Panc1 (cell line): ENCODE results near the gene SLC2A4RG.

ENCODE experiments used
- POLR2AphosphoS5 ChIP-seq: IDR thresholded peaks from 2 replicates; pipeline ENCODE4 v1.6.1; 2012; ENCODE audit warnings: mild to moderate bottlenecking, low read depth, low read length, moderate library complexity
- TF ChIP-seq, protein P1 (sequence below): fragments of 450-650 bp; IDR thresholded peaks from 2 replicates; pipeline ENCODE4 v1.5.1; 2017; ENCODE audit warnings: mild to moderate bottlenecking

DNA sequence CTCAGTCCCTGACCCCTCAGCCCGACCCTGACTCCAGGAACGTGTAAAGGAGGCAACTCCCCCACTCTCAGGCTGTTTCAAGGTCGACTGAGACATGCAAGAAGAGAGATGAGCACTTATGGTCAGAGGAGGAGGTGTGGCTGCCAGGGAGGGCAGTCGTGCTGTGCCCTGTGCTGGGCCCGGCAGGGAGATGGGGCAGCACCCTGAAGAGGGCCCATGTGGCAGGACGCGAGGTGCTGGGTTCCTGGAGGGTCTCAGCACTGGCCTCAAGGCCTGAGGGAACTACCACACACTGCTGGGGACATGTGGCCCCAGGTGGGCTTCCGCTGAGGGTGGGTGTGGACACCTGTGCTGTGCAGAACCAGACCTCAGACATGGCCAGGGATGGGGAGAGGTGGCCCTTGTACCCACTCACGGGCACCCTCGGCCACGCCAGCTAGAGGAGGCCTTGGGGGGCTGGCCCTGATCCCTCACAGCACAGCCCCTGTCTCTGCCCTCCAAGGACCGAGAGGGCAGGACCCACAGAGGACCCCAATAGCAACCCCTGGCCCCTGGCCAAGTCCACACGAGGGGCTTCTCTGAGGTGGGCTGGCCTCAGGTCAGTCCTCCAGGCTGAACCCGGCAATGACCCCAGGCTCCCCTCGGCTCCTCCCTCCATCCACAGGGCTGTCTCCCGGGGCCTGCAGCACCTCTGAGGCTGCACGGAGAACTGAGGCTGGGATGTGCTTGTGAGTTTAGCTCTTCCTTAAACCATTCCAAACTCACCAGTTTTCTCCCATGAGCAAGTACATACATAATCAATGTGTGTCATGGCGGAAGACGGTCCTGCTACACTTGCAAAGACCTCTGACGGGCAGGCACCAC is 8.7 kb downstream of the SLC2A4RG start:
- TF ChIP-seq, protein P1, sequence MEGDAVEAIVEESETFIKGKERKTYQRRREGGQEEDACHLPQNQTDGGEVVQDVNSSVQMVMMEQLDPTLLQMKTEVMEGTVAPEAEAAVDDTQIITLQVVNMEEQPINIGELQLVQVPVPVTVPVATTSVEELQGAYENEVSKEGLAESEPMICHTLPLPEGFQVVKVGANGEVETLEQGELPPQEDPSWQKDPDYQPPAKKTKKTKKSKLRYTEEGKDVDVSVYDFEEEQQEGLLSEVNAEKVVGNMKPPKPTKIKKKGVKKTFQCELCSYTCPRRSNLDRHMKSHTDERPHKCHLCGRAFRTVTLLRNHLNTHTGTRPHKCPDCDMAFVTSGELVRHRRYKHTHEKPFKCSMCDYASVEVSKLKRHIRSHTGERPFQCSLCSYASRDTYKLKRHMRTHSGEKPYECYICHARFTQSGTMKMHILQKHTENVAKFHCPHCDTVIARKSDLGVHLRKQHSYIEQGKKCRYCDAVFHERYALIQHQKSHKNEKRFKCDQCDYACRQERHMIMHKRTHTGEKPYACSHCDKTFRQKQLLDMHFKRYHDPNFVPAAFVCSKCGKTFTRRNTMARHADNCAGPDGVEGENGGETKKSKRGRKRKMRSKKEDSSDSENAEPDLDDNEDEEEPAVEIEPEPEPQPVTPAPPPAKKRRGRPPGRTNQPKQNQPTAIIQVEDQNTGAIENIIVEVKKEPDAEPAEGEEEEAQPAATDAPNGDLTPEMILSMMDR: no peak
- no peak for TF ChIP-seq POLR2AphosphoS5
